ENCODE results near the gene LPP. TPM values are rescaled to one million over a fixed set of nuclear protein-coding genes. Genes with fewer than 3 reads are reported as not detected.

LPP gene
- total RNA-seq, 4 donors from 2014 or later, result 56.0 to 65.7 (median 58.1) TPM

DNA sequence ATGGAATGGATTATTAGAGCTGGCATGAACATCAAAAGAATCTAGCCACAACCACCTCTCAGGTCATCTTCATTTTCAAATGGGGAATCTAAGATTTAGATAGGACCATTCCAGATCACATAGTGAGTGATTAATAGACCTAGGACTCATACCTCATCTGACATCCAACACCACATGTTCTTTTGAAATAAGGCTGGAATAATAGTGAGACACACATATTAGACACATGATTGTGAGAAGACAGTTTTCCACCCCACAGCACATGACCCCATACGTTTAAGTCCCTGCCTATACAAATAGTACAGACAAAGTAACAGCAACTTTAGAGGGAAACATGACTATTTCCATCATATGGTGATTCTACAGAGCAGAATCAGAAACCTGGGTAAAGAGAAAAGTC, 673.1 kb downstream of the LPP start:
- in situ Hi-C loops (cut with MboI; ENCODE audit: low sequenced_read_pairs in 4 of 4) (no loop called here), intact Hi-C loops (cut with DNase I; ENCODE audit: low total_unique reads) (no loop called here)
- Histone ChIP-seq H3K36me3 (no peaks in the 10 kb centered on the region), H3K4me3 (no peak overlapping the region), H3K27me3 (no peaks in the 10 kb centered on the region), H3K9me3 (no peaks in the 10 kb centered on the region), H3K27ac (no peak overlapping the region), H3K4me1 (peaks cover 7 to 27% of the 10 kb centered on the region in 2 donors)
- DNase-seq (no peak), ATAC-seq (peak; percentile 50 to 76)
- TF ChIP-seq, protein P1, sequence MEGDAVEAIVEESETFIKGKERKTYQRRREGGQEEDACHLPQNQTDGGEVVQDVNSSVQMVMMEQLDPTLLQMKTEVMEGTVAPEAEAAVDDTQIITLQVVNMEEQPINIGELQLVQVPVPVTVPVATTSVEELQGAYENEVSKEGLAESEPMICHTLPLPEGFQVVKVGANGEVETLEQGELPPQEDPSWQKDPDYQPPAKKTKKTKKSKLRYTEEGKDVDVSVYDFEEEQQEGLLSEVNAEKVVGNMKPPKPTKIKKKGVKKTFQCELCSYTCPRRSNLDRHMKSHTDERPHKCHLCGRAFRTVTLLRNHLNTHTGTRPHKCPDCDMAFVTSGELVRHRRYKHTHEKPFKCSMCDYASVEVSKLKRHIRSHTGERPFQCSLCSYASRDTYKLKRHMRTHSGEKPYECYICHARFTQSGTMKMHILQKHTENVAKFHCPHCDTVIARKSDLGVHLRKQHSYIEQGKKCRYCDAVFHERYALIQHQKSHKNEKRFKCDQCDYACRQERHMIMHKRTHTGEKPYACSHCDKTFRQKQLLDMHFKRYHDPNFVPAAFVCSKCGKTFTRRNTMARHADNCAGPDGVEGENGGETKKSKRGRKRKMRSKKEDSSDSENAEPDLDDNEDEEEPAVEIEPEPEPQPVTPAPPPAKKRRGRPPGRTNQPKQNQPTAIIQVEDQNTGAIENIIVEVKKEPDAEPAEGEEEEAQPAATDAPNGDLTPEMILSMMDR (IDR thresholded peaks at IDR 0.05 in 4 of 5, conservative IDR thresholded peaks at IDR 0.05 in 1 of 5), result no peak
- TF ChIP-seq POLR2A (IDR thresholded peaks at IDR 0.05), result no peak

DNA sequence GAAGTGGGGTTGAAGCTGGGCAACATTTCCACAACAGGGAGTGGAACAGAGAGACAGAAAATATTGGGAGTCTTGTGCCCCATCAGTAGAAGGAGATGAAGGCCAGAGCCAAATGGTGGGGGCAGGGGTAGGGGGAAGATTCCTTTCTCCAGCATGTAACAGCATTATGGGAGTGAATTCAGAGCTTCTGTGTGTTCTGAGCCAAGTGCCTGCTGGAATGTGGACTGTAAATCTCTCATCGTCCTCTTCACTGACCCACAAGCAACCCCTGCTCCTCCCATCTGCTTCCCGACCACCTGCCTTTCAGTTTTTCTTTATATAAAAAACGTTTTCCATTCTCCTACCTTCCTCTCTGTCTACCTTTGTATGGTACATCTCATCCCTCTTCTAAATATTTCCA, 673.6 kb downstream of the LPP start:
- Histone ChIP-seq H3K4me1 (peaks cover 10 to 30% of the 10 kb centered on the region in 2 donors), H3K36me3 (no peaks in the 10 kb centered on the region), H3K27me3 (no peaks in the 10 kb centered on the region), H3K9me3 (no peaks in the 10 kb centered on the region), H3K27ac (no peak overlapping the region), H3K4me3 (no peak overlapping the region)
- DNase-seq (no peak), ATAC-seq (no peak)
- in situ Hi-C loops (cut with MboI; ENCODE audit: low sequenced_read_pairs in 4 of 4), result no loop called here
- TF ChIP-seq POLR2A (IDR thresholded peaks at IDR 0.05), result no peak
- TF ChIP-seq, protein P1 (IDR thresholded peaks at IDR 0.05 in 4 of 5, conservative IDR thresholded peaks at IDR 0.05 in 1 of 5), result no peak
- intact Hi-C loops (cut with DNase I; ENCODE audit: low total_unique reads), result no loop called here

DNA sequence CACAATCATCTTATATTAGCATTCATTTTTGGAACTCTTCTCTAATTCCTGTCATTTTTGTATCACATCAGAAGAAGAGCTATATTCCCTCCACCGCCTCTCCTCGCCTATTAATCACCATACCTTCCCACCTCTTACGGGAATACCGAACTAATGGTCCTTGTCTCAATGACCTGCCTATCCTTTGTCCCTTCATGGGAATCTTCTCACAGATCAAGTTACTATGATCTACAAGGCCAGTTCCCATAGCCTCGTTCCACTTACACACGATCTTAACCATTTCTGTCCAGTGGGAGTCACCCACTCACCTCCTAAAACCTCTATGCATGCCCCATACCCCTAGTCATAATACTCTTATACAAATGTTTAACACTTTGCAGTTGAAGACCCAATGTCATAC, 675.2 kb downstream of the LPP start:
- Histone ChIP-seq H3K36me3 (no peaks in the 10 kb centered on the region), H3K9me3 (no peaks in the 10 kb centered on the region), H3K4me1 (peaks cover 14 to 31% of the 10 kb centered on the region in 2 donors), H3K27ac (no peak overlapping the region), H3K4me3 (no peak overlapping the region), H3K27me3 (no peaks in the 10 kb centered on the region)
- TF ChIP-seq, protein P1 (IDR thresholded peaks at IDR 0.05 in 4 of 5, conservative IDR thresholded peaks at IDR 0.05 in 1 of 5), result no peak
- TF ChIP-seq POLR2A (IDR thresholded peaks at IDR 0.05), result no peak
- no peak for DNase-seq
- intact Hi-C loops (cut with DNase I; ENCODE audit: low total_unique reads) (no loop called here), in situ Hi-C loops (cut with MboI; ENCODE audit: low sequenced_read_pairs in 4 of 4) (no loop called here)
- no peak for ATAC-seq

DNA sequence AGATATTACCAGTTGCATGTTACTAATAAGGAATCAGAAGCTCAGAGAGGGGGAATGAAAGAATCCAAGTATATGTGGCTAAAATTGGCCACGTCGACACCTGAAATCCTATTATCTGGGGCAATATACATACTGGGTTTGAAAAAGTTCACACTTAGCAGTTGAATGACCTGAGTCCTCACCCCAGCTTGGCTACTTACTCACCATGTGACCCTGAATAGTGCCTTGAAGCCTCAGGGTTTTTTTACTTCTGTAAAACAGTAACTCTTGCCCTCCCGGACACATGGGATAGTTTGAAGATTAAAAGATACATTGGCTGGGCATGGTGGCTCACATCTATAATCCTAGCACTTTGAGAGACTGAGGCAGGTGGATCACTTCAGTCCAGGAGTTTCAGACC, 675.6 kb downstream of the LPP start:
- Histone ChIP-seq H3K9me3 (no peaks in the 10 kb centered on the region), H3K36me3 (no peaks in the 10 kb centered on the region), H3K4me3 (no peak overlapping the region), H3K27me3 (no peaks in the 10 kb centered on the region), H3K27ac (no peak overlapping the region), H3K4me1 (peaks cover 14 to 31% of the 10 kb centered on the region in 2 donors)
- DNase-seq (no peak), ATAC-seq (no peak)
- intact Hi-C loops (cut with DNase I; ENCODE audit: low total_unique reads) (no loop called here), in situ Hi-C loops (cut with MboI; ENCODE audit: low sequenced_read_pairs in 4 of 4) (no loop called here)
- TF ChIP-seq, protein P1 (IDR thresholded peaks at IDR 0.05 in 4 of 5, conservative IDR thresholded peaks at IDR 0.05 in 1 of 5), result no peak

- TF ChIP-seq, protein P1 (IDR thresholded peaks at IDR 0.05 in 4 of 5, conservative IDR thresholded peaks at IDR 0.05 in 1 of 5), result no peak
- no peak for TF ChIP-seq POLR2A (IDR thresholded peaks at IDR 0.05)
- H3K27me3 ChIP-seq, result no peaks in the 10 kb centered on the region
- no peaks in the 10 kb centered on the region for H3K36me3 ChIP-seq
- H3K9me3 ChIP-seq, result no peaks in the 10 kb centered on the region
- DNase-seq, result no peak
- intact Hi-C loops (cut with DNase I; ENCODE audit: low total_unique reads) (no loop called here), in situ Hi-C loops (cut with MboI; ENCODE audit: low sequenced_read_pairs in 4 of 4) (no loop called here)
- no peak overlapping the region for H3K27ac ChIP-seq
- ATAC-seq, result no peak
- H3K4me3 ChIP-seq, result no peak overlapping the region
- H3K4me1 ChIP-seq, result peaks cover 14 to 28% of the 10 kb centered on the region in 2 donors
Measured at GRCh38 chr3:188830893-188831292, 676.9 kb downstream of the LPP start.

All from gastrocnemius medialis (tissue), 4 donors.